GM10266 (cell line): Measurements from ENCODE around the gene EPHA1.
"Not testable (repeated sequence)": the region's sequence is repeated elsewhere in the genome, so short reads cannot be mapped to it uniquely, and the experiment has no call there.

ENCODE experiments used
- DNase-seq: peaks from one replicate; pipeline ENCODE4 v3.0.0; 2012; ENCODE audit errors: extremely low spot score
- CTCF ChIP-seq: IDR thresholded peaks from 2 replicates; pipeline ENCODE4 v1.5.1; 2012; ENCODE audit warnings: mild to moderate bottlenecking, low read depth; ENCODE audit not compliant: control insufficient read depth, insufficient read depth; ENCODE audit errors: missing control alignments

Gene EPHA1

GRCh38 chr7:143410521-143411004 lies 1.9 kb upstream of the EPHA1 start:
- DNase-seq = no peak
- TF ChIP-seq CTCF = no peak

GRCh38 chr7:143408252-143408685 lies 387 bp downstream of the EPHA1 start:
- TF ChIP-seq CTCF = no peak
- no peak for DNase-seq

- TF ChIP-seq CTCF = no peak
- DNase-seq = no peak
Observed at GRCh38 chr7:143407287-143408251, 1.1 kb downstream of the EPHA1 start.

GRCh38 chr7:143406002-143406357 lies 2.7 kb downstream of the EPHA1 start:
- DNase-seq = no peak
- TF ChIP-seq CTCF = no peak

- TF ChIP-seq CTCF = no peak
- DNase-seq = no peak
Observed at GRCh38 chr7:143405173-143406001, 3.3 kb downstream of the EPHA1 start.

GRCh38 chr7:143402233-143402632 lies 6.4 kb downstream of the EPHA1 start:
- DNase-seq = not testable (repeated sequence)

- no peak for TF ChIP-seq CTCF
- DNase-seq = no peak
Observed at GRCh38 chr7:143401265-143401664, 7.4 kb downstream of the EPHA1 start.
